Body of pancreas (tissue), 4 donors: Measurements from ENCODE around the gene PSKH1.

Source experiments
- POLR2A ChIP-seq, 3 donors: fragments of 450-650 bp; IDR thresholded peaks; one replicate each; pipeline ENCODE4 v1.6.1; 2016; ENCODE audit warnings: antibody characterized with exemption in 3 of 3, mild to moderate bottlenecking in 2 of 3
- TF ChIP-seq, protein P1 (sequence below), 7 experiments: fragments of 450-650 bp in 4 of 7; fragments of 200-600 bp in 3 of 7; sonication (generic) in 3 of 7; IDR thresholded peaks; one replicate each; pipeline ENCODE4 v1.5.1; 2016 to 2019; ENCODE audit warnings: antibody characterized with exemption in 7 of 7

DNA sequence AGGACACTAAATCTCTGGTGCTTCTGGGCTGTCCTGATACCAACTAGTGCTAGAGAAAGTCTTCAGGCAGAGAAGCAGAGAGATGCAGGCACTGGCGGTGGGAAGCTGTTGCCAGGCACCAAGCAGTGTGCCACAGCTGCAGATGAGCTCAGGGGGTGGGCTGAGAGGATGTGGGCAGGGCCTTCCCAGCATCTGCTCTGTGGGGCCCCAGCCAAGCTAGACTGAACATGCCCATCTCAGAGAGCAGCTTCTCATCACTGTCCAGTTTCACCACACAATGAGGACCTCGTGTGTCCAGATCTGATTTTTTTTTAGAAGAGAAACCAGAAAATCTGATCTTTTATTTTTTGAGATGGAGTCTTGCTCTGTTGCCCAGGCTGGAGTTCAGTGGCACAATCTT lies 17.1 kb downstream of the PSKH1 start:
- TF ChIP-seq, protein P1, sequence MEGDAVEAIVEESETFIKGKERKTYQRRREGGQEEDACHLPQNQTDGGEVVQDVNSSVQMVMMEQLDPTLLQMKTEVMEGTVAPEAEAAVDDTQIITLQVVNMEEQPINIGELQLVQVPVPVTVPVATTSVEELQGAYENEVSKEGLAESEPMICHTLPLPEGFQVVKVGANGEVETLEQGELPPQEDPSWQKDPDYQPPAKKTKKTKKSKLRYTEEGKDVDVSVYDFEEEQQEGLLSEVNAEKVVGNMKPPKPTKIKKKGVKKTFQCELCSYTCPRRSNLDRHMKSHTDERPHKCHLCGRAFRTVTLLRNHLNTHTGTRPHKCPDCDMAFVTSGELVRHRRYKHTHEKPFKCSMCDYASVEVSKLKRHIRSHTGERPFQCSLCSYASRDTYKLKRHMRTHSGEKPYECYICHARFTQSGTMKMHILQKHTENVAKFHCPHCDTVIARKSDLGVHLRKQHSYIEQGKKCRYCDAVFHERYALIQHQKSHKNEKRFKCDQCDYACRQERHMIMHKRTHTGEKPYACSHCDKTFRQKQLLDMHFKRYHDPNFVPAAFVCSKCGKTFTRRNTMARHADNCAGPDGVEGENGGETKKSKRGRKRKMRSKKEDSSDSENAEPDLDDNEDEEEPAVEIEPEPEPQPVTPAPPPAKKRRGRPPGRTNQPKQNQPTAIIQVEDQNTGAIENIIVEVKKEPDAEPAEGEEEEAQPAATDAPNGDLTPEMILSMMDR (IDR thresholded peaks at IDR 0.05) = no peak
- no peak for TF ChIP-seq POLR2A (IDR thresholded peaks at IDR 0.05)
